K562 (cell line): ENCODE measurements around the gene UMAD1. TPM values are rescaled to one million over a fixed set of nuclear protein-coding genes. Genes with fewer than 3 reads are reported as not detected.

ENCODE experiments used
- ARID1B ChIP-seq: fragments of 450-650 bp; IDR thresholded peaks from 2 replicates; pipeline ENCODE4 v1.6.1; 2016; ENCODE audit warnings: antibody characterized with exemption, mild to moderate bottlenecking, inconsistent platforms
- BCL6 ChIP-seq: fragments of 250-450 bp; sonication (Bioruptor Pico); IDR thresholded peaks from 2 replicates; pipeline ENCODE4 v1.4.0; 2020
- CSDE1 ChIP-seq, 2 experiments: fragments of 450-650 bp; IDR thresholded peaks; 2 replicates each; pipeline ENCODE4 v1.6.1; 2016; ENCODE audit warnings: mild to moderate bottlenecking in 1 of 2
- ELF1 ChIP-seq: fragments of 200-800 bp; sonication (Bioruptor generic); IDR thresholded peaks from 2 replicates; pipeline ENCODE4 v1.6.1; 2016; ENCODE audit warnings: missing genetic modification characterization, missing compliant biosample characterization
- FOXJ3 ChIP-seq: sonication (generic); formaldehyde crosslinking; IDR thresholded peaks from 2 replicates; pipeline ENCODE4 v1.4.0; 2020; ENCODE audit warnings: mild to moderate bottlenecking, missing genetic modification reagents
- FOXK1 ChIP-seq: sonication (generic); formaldehyde crosslinking; IDR thresholded peaks from 2 replicates; pipeline ENCODE4 v1.8.0; 2022; ENCODE audit warnings: missing genetic modification reagents, mild to moderate bottlenecking, borderline replicate concordance
- FOXM1 ChIP-seq, 2 experiments: fragments of 450-650 bp in 1 of 2; sonication (generic) in 1 of 2; formaldehyde crosslinking in 1 of 2; IDR thresholded peaks; 2 replicates each; pipeline versions ENCODE4 v1.6.1 to v1.9.0; 2017 to 2022; ENCODE audit warnings: low read depth in 2 of 2, mild to moderate bottlenecking in 2 of 2, missing genetic modification reagents in 1 of 2, moderate library complexity in 1 of 2
- HDAC2 ChIP-seq: fragments of 450-650 bp; IDR thresholded peaks from 2 replicates; pipeline ENCODE4 v1.6.1; 2016; ENCODE audit warnings: mild to moderate bottlenecking
- JUND ChIP-seq, 2 experiments: IDR thresholded peaks; 2 replicates in 1 of 2; 3 replicates in 1 of 2; pipeline ENCODE4 v1.6.1; 2011; ENCODE audit warnings: borderline replicate concordance in 2 of 2, low read depth in 2 of 2, low read length in 2 of 2, improper control_type of control experiment in 1 of 2, missing biosample characterization in 1 of 2, missing genetic modification characterization in 1 of 2, missing genetic modification reagents in 1 of 2
- KDM5B ChIP-seq: fragments of 200-600 bp; sonication (generic); IDR thresholded peaks from 2 replicates; pipeline ENCODE4 v1.6.1; 2012; ENCODE audit warnings: low read depth, mild to moderate bottlenecking, moderate library complexity, low read length, control low read depth, inconsistent platforms; ENCODE audit not compliant: insufficient replicate concordance
- LCOR ChIP-seq: sonication (generic); formaldehyde crosslinking; IDR thresholded peaks from 2 replicates; pipeline ENCODE4 v1.8.0; 2022; ENCODE audit warnings: mild to moderate bottlenecking, missing genetic modification reagents
- NR1H2 ChIP-seq: sonication (generic); formaldehyde crosslinking; IDR thresholded peaks from 2 replicates; pipeline ENCODE4 v1.4.0; 2020; ENCODE audit warnings: mild to moderate bottlenecking, missing genetic modification reagents
- PHTF2 ChIP-seq: fragments of 250-450 bp; sonication (Bioruptor Pico); IDR thresholded peaks from 2 replicates; pipeline ENCODE4 v1.5.0; 2021; ENCODE audit warnings: mild to moderate bottlenecking
- RFX5 ChIP-seq: IDR thresholded peaks from 2 replicates; pipeline ENCODE4 v1.6.1; 2011; ENCODE audit warnings: low read depth, mild to moderate bottlenecking, improper control_type of control experiment, low read length
- SAP30 ChIP-seq: fragments of 200-600 bp; sonication (generic); IDR thresholded peaks from 2 replicates; pipeline ENCODE4 v1.6.1; 2012; ENCODE audit warnings: borderline replicate concordance, low read depth, mild to moderate bottlenecking, moderate library complexity, low read length, control low read depth, inconsistent platforms; ENCODE audit not compliant: insufficient read depth, poor library complexity, severe bottlenecking
- SIX5 ChIP-seq, 2 experiments: IDR thresholded peaks; 2 replicates each; pipeline ENCODE4 v1.6.1; 2011; ENCODE audit warnings: low read length in 2 of 2, borderline replicate concordance in 1 of 2, low read depth in 1 of 2, mild to moderate bottlenecking in 1 of 2, moderate library complexity in 1 of 2; ENCODE audit not compliant: insufficient read depth in 1 of 2
- TEAD2 ChIP-seq: fragments of 450-650 bp; IDR thresholded peaks from 2 replicates; pipeline ENCODE4 v1.6.1; 2016; ENCODE audit warnings: missing genetic modification characterization, control low read depth, missing compliant biosample characterization
- ZNF133 ChIP-seq: fragments of 250-450 bp; sonication (Bioruptor Pico); IDR thresholded peaks from 2 replicates; pipeline ENCODE4 v1.4.0; 2020; ENCODE audit warnings: mild to moderate bottlenecking
- ZNF316 ChIP-seq: fragments of 450-650 bp; IDR thresholded peaks from 2 replicates; pipeline ENCODE4 v1.6.1; 2016
- ZNF445 ChIP-seq: fragments of 250-450 bp; sonication (Bioruptor Pico); IDR thresholded peaks from 2 replicates; pipeline ENCODE4 v1.4.0; 2020; ENCODE audit warnings: low read depth, mild to moderate bottlenecking, moderate library complexity
- ZNF699 ChIP-seq: fragments of 250-450 bp; sonication (Bioruptor Pico); IDR thresholded peaks from 2 replicates; pipeline ENCODE4 v1.8.0; 2021; ENCODE audit warnings: mild to moderate bottlenecking, moderate library complexity; ENCODE audit not compliant: insufficient replicate concordance
- ZNF785 ChIP-seq: fragments of 250-450 bp; sonication (Bioruptor Pico); IDR thresholded peaks from 2 replicates; pipeline ENCODE4 v1.4.0; 2020; ENCODE audit warnings: mild to moderate bottlenecking
- polyA plus RNA-seq, 8 experiments: library from polyadenylated mRNA; depleted of rRNA in 4 of 8; stranded (reverse) in 5 of 8; unstranded in 3 of 8; fragments of >200 nt; fragmentation: Nextera tagmentation in 2 of 8; fragmentation: Illumina TruSeq in 1 of 8; extraction: Ambion mirVana in 2 of 8; extraction: Trizol in 1 of 8; gene quantifications; 2 replicates each; pipeline versions ENCODE4 v1.2.1 to v1.2.3, GENCODE V29; 2011 to 2014; ENCODE audit warnings: inconsistent platforms in 1 of 8, missing spikeins in 1 of 8
- total RNA-seq, 7 experiments: library from RNA; depleted of rRNA in 6 of 7; stranded (reverse); fragments of >200 nt in 6 of 7; fragmentation: Illumina TruSeq in 2 of 7; extraction: Trizol in 2 of 7; gene quantifications; 2 replicates each; pipeline versions ENCODE4 v1.2.1 to v1.2.3, GENCODE V29; 2011 to 2021; ENCODE audit warnings: low replicate concordance in 1 of 7
- TF ChIP-seq, protein P1 (sequence below): fragments of 450-650 bp; formaldehyde crosslinking; IDR thresholded peaks from 2 replicates; pipeline ENCODE4 v1.4.0; 2020; ENCODE audit warnings: mild to moderate bottlenecking, moderate library complexity
- TF ChIP-seq, protein P2 (sequence below): fragments of 250-450 bp; sonication (Bioruptor Pico); IDR thresholded peaks from 2 replicates; pipeline ENCODE4 v1.8.0; 2021; ENCODE audit warnings: borderline replicate concordance, mild to moderate bottlenecking, moderate library complexity; ENCODE audit not compliant: poor library complexity, severe bottlenecking
- TF ChIP-seq, protein P3 (sequence below): sonication (generic); formaldehyde crosslinking; IDR thresholded peaks from 2 replicates; pipeline ENCODE4 v1.8.0; 2022; ENCODE audit warnings: mild to moderate bottlenecking, missing genetic modification reagents

The UMAD1 gene
- total and polyA plus RNA-seq, 9 of the 15 experiments (the other 6 are each of a cell fraction or from before 2014, with no cell fraction given) = 9.0 to 26.7 (median 13.3) TPM

DNA sequence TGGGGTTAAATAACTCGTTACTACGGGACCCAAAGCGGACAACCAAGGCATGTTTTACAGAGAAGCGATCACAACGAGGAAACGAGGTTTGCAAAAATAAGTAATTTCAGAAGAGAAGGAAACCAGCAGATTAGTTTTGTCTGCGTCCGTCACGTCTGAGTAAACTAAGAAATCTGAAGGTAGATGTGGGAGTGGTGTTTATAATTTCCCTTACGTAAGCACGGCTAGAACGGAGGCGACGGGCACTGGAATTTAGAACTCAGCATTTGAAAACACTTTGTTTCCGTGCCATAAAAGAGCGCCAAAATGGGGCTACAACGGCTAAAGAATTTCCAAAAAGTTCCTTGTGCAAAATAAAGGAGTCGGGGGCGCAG lies 718 bp upstream of the UMAD1 start (continued):
- no peak for TF ChIP-seq RFX5
- TF ChIP-seq FOXJ3 (CRISPR knock-in tag) = no peak
- 0 out of 4 replicates have a peak, but pooled peaks of 1 of the 2 experiments have one; percentile 27 for TF ChIP-seq CSDE1 (IDR thresholded peaks at IDR 0.05)
- TF ChIP-seq FOXM1 (IDR thresholded peaks at IDR 0.05; ENCODE audit: low read depth) = no peak
- no peak for TF ChIP-seq FOXM1 (CRISPR knock-in tag; IDR thresholded peaks at IDR 0.05; ENCODE audit: low read depth)
- no peak for TF ChIP-seq HDAC2
- TF ChIP-seq TEAD2 (tag) = no peak
- TF ChIP-seq KDM5B = peak; percentile 11
- TF ChIP-seq BCL6 = no peak
- no peak for TF ChIP-seq SIX5 (IDR thresholded peaks at IDR 0.05; ENCODE audit: borderline replicate concordance in 1 of 2, insufficient read depth in 1 of 2, low read depth in 1 of 2, low read length in 2 of 2)
- no peak for TF ChIP-seq PHTF2
- 0 out of 2 replicates have a peak, but pooled peaks have one; percentile 56 for TF ChIP-seq LCOR (CRISPR knock-in tag)
- TF ChIP-seq, protein P1, sequence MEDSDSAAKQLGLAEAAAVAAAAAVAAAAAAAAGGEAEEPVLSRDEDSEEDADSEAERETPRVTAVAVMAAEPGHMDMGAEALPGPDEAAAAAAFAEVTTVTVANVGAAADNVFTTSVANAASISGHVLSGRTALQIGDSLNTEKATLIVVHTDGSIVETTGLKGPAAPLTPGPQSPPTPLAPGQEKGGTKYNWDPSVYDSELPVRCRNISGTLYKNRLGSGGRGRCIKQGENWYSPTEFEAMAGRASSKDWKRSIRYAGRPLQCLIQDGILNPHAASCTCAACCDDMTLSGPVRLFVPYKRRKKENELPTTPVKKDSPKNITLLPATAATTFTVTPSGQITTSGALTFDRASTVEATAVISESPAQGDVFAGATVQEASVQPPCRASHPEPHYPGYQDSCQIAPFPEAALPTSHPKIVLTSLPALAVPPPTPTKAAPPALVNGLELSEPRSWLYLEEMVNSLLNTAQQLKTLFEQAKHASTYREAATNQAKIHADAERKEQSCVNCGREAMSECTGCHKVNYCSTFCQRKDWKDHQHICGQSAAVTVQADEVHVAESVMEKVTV (CRISPR knock-in tag) = no peak
- no peak for TF ChIP-seq ZNF699 (CRISPR knock-in tag)
- 0 out of 2 replicates have a peak, but pooled peaks have one; percentile 7 for TF ChIP-seq ARID1B
- no peak for TF ChIP-seq ZNF445
- peak; percentile 70 for TF ChIP-seq ZNF316
- TF ChIP-seq SAP30 = no peak
- no peak; the same call in 1 of the 2 replicates for TF ChIP-seq FOXK1 (CRISPR knock-in tag)
- no peak for TF ChIP-seq ZNF785 (CRISPR knock-in tag)
- TF ChIP-seq JUND (IDR thresholded peaks at IDR 0.05; ENCODE audit: borderline replicate concordance, low read depth, low read length) = no peak
- 0 out of 3 replicates have a peak, but pooled peaks have one; percentile 0 for TF ChIP-seq JUND (tag; IDR thresholded peaks at IDR 0.05; ENCODE audit: borderline replicate concordance, low read depth, low read length)
- no peak for TF ChIP-seq ELF1 (tag)
- TF ChIP-seq, protein P2, sequence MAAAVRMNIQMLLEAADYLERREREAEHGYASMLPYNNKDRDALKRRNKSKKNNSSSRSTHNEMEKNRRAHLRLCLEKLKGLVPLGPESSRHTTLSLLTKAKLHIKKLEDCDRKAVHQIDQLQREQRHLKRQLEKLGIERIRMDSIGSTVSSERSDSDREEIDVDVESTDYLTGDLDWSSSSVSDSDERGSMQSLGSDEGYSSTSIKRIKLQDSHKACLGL = no peak
- TF ChIP-seq NR1H2 (CRISPR knock-in tag) = no peak
- TF ChIP-seq, protein P3, sequence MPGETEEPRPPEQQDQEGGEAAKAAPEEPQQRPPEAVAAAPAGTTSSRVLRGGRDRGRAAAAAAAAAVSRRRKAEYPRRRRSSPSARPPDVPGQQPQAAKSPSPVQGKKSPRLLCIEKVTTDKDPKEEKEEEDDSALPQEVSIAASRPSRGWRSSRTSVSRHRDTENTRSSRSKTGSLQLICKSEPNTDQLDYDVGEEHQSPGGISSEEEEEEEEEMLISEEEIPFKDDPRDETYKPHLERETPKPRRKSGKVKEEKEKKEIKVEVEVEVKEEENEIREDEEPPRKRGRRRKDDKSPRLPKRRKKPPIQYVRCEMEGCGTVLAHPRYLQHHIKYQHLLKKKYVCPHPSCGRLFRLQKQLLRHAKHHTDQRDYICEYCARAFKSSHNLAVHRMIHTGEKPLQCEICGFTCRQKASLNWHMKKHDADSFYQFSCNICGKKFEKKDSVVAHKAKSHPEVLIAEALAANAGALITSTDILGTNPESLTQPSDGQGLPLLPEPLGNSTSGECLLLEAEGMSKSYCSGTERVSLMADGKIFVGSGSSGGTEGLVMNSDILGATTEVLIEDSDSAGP (CRISPR knock-in tag) = no peak
- TF ChIP-seq ZNF133 (CRISPR knock-in tag) = no peak
